ENCODE results near the gene PODXL2.

PODXL2 gene, protein sequence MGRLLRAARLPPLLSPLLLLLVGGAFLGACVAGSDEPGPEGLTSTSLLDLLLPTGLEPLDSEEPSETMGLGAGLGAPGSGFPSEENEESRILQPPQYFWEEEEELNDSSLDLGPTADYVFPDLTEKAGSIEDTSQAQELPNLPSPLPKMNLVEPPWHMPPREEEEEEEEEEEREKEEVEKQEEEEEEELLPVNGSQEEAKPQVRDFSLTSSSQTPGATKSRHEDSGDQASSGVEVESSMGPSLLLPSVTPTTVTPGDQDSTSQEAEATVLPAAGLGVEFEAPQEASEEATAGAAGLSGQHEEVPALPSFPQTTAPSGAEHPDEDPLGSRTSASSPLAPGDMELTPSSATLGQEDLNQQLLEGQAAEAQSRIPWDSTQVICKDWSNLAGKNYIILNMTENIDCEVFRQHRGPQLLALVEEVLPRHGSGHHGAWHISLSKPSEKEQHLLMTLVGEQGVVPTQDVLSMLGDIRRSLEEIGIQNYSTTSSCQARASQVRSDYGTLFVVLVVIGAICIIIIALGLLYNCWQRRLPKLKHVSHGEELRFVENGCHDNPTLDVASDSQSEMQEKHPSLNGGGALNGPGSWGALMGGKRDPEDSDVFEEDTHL

DNA sequence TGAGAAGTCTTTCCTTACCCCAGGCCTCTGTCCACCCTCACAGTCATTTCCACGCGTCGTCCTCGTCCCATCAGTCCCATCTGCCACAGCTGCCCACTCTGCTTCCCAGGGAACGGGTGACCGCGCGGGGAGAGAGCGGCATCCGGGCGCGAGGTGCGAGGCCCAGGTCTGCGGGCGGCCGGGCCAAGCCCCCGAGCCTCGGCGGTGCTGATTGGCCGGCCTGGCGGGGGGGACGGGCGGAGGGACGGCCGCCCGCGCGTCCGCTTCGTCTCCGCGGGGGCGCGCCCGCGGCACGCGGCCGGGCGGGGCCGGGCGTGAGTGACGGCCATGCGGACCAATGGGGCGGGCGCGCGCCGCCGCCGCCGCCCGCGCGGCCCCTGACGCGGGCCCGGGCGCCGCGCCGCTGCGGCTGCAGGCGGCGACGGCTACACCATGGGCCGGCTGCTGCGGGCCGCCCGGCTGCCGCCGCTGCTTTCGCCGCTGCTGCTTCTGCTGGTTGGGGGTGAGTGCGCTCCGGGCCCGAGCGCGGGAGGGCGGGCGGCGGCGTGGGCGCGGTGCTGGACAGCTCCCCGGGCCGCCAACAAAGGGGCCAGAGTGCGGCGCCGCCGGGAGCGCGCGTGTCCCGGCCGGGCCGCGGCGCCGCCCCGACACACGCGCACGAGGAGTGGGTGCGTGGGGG is at the start of gene PODXL2:
PODXL2 (plus strand) TSS at position 398 of the 679 bp plus-strand sequence; CDS start at position 433, 35 bp downstream.
- DNase-seq (ENCODE audit: low read depth): peak; percentile 14

DNA sequence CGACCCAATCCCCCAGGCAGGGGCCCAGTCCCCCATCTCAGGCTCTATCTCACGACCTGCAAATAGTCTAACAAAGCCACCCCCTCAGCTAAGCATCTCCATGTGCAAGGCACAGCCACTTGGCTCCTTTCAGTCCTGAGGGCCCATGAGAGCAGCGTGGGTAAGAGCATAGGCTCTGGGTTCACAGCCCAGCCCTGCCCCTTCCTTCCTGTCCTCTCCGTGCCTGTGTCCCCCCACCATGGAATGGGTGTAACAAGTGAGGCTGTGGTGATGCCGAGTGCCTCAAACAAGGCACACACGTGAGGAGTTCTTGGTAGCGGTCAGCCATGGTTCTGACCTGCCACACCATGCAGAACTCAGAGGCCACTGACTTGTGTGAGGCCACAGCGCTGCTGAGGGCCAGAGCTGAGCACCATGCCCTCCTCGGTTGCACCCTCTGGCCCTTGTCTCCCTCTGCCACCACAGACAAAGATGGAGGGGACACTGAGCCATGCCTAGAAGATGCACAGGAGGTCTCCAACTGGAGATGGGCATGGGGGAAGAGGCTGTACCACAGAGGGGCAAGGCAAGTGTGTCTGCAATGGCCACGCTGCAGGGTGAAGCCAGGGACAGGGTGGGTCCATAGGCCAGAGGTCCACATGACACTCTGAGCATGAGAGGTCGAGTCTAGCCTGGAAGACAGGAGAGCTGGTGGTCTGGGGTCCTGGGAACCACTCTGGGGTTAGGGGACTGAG is 48.5 kb upstream of the PODXL2 start:
- DNase-seq (ENCODE audit: low read depth): no peak

DNA sequence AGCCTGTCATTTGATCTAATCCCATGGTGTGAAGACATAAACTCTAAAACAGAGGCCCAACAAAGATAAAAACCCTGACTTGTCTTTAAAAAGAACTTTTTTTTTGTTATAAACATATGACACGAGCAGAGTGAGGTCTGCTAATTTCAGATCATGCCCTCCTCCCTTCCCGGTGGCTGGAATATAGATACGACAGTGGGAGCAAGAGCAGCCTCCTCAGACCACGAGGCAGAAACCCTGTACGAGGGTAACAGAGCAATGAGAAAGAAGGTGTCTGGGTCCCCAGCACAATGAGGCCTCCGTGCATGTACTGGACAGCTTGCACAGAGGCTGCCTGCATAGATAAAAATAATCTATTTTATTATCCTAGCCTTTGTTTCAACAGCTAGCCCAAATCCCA is 44.3 kb upstream of the PODXL2 start:
- DNase-seq (ENCODE audit: low read depth): no peak

DNA sequence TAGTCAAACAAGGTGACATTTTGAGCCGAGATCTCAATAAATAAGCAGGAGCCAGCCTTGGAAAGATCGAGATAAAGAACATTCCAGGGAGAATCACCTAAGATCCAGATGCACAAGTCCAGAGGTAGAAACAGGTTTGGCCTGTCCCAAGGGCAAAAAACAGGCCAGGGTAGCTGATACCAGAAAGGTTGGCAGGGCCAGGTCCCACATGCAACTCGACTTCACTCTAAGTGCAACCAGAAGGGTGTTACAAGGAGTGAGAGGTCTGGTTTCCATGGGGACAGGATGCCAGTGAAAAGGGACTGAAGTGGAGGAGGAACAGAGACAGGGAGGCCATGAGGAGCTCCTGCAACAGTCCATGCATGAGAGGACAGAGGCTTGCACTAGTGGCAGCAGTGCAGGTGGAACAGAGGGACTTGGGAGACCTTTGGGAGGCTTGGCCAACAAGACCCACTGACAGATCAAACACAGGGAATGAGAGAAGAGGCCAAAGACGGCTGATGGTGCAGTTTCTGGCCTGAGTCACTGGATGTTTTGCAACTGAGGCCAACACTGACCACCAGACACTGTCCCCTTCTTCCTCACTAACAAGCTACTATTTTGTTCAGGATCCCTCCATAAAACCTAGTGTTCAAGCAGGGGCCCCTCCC is 43.7 kb upstream of the PODXL2 start:
- DNase-seq (ENCODE audit: low read depth): no peak

DNA sequence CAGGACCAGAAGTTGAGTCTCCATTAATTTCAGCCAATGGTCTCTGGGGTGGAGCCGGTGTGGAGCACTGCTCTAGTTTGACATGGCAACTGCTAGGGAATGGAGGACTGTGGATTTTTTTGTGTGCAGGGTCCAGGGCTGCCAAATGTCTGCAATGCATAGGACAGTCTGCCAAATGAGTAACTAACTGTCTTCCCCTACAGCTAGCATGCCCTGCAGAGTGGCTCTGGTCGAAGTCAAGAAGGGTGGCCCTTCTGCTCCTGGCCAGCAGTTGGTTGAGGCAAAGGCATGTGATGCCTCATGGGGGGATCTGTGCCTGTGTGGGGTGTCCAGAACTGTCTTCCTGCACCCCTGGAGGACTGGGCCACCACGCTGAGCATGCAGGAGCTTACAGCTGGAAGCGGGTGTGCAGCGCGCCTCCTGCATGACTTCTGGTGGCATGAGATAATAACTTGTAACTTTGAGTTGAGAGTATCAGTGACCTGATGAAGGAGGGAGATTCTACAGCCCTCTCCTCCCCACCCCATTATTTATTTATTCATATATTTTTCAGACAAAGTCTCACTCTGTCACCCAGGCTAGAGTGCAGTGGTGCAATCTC is 43.1 kb upstream of the PODXL2 start:
- DNase-seq (ENCODE audit: low read depth): no peak

DNA sequence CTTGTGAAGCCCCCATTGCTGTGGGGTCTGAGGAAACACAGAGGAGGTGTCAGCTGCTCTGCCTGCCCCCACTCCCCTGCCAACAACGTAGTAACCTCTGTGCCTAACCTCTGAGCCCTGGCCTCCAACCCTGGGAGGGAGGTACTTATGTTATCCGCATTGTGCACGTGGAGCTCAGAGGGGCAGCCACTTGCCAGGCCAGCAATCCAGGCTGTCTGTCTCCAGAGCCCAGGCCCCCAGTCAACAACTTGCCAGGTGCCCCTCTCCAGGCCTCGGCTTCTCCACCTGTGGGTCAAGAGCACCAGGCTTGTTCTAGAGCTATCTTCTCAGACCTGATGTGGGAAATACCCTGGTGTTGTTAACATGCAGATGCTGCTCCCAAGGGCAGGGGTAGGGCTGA is 41.1 kb upstream of the PODXL2 start:
- no peak for DNase-seq (ENCODE audit: low read depth)

DNA sequence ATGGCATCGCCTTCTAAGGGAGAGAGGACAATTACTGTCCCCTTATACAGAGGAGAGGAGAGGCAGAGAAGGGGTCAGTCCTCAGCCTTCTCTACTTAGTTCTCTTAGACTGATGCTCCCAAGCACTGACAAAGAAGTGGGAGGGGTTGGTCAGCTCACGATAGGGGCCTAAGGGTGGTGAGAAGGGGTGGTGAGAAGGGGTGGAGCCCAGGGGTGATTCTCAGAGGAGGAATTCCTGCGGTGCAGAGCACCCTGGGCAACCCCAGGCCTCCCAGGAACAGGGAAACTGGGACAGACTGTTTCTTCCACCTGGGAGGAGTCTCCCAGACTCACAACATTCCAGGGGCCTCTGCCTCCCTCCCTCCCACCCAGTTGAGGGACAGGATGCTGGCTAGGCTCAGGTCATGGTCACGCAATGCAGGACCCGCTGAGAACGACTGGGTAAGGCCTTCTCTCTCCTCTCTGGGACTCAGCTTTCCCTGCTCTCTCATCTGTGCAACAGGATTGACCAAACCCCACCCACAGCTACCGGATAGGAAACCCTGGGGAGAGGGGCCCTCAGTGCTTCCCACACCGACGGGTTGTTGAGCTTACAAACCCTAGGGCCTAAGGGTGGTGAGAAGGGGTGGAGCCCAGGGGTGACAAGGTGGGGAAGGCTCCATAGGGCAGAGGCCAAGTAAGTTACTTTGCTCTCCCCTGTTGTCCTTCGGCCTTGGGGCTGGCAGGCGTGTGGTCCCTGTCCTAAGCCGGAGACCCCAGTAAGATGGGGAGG is 40.0 kb upstream of the PODXL2 start:
- DNase-seq (ENCODE audit: low read depth): no peak

DNA sequence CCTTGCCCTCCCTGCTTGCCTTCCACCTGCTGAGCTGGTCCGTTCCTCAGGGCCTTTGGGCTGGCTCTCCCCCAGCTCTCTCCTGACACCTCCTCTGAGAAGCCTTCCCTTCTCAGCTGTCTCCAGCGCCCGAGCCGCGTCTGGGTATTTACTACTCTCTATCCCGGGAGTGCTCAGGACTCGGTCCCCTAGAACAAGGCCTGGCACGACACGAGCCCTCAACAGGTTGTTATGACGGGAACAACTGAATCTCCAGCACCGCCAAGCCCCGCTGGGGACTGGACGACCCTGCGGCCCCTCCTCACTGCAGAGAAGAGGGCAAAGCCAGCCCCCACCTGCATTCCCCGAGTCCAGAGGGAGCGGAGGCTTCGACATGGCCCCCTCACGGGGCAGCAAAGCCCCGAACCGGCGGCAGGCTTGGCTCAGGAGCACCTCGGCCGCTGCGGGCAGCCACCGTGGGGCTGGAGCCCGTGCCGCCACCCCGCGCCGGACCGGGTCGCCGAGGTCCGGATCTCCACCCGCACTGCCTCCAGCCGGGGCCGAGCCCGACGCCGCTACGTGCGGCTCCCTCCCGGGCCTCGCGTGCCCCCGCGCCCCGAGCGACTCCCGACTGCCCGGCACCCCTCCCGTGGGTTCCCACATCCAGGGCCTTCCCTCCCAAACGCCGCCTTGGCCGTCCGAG is 39.2 kb upstream of the PODXL2 start:
- DNase-seq (ENCODE audit: low read depth): no peak

DNA sequence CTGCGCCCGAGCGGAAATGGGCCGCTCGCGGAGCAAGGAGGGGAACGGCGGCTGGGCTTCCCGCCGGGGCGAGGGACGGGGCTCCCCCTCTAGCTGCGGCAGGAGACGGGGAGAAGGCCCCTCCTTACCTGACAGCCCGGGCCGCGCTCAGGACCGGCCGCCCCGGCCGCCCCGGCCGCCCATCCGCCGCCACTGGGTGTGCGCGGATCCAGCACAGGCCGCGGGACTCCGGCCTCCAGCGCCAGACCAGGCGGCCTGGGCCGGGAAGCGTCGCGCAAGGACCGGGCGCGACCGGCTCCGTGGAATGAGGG is 38.7 kb upstream of the PODXL2 start:
- no peak for DNase-seq (ENCODE audit: low read depth)

DNA sequence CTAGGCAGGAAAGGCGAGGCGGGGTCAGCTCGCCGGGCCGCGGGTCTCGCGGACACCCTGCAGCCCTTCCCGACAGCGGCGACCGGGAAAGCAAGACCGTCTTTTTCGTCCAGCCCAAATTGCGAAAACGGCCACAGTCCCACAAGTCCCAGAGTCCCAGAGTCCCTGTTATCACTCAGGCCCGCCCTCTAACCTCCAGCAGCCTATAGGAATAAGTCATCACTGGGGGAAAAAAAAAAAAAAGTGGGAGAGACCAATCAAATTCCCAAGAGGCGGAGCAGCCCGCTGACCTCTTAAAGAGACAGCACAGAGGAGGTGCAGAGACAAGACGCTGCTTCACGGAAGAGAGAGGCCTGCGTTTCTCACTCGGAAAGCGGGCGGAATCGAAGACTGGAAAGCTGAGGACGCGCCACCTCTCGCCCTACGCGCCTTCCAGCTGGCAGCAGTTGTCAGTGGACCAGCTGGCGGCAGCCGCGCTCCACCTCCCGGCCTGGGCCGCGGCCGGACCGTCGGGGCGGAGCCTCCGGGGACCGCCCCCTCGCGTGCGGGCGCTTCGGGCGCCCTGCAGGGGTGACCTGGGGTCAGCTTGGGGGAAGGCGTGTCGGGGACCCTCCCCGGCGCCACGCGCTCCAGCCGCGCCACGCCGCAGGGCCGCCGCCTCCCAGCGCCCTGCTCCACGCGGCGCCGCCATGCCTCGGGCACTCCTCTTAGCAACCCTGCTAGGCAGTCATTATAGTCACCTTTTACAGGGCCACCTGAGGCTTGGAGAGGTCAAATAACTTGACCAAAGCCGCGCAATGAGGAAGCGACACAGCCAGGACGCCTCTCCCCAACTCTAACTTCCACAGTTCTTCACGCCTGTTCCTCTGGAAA is 38.2 kb upstream of the PODXL2 start, which contains the start of gene TPRA1:
TPRA1 (minus strand) TSS at position 141 of the 873 bp plus-strand sequence. CDS start 10,587 bp downstream, outside the sequence.
- peak; percentile 65 for DNase-seq (ENCODE audit: low read depth)

DNA sequence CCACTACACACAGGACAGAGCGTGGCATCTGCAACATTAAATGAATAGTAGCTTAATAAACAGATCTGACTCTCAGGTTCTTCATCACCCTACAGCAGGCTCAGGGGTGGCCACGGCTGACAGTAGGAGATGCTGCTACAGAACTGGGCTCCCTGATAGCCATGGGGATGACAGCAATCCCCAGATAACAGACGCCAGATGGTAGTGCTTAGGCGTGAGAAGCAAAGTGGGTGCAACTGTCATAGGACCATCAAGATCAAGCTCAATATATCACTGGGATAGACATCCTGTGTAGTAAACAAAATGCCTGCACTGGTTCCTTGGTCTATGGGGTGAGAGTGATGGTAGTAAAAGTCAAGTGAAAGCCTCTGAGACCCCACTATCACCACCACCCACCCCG is 35.8 kb upstream of the PODXL2 start:
- no peak for DNase-seq (ENCODE audit: low read depth)

DNA sequence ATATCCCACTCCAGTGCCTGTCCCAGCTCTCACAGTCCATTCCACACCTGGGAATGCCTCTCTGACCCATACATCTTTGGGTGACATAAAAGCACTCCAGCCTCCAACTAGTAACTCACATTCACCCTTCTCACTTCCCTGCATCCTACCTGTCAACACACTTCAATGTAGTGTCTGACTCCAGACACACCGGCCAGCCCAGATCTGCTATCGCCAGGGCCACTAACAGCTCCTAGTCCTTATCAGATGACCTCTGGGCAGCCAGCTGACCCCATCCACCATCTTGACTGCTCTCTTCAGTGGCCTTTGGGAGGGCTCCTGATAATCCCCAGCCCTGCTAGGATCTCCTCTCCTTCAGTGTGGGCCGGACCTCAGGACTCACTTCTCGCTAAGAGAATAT is 33.7 kb upstream of the PODXL2 start:
- no peak for DNase-seq (ENCODE audit: low read depth)

DNA sequence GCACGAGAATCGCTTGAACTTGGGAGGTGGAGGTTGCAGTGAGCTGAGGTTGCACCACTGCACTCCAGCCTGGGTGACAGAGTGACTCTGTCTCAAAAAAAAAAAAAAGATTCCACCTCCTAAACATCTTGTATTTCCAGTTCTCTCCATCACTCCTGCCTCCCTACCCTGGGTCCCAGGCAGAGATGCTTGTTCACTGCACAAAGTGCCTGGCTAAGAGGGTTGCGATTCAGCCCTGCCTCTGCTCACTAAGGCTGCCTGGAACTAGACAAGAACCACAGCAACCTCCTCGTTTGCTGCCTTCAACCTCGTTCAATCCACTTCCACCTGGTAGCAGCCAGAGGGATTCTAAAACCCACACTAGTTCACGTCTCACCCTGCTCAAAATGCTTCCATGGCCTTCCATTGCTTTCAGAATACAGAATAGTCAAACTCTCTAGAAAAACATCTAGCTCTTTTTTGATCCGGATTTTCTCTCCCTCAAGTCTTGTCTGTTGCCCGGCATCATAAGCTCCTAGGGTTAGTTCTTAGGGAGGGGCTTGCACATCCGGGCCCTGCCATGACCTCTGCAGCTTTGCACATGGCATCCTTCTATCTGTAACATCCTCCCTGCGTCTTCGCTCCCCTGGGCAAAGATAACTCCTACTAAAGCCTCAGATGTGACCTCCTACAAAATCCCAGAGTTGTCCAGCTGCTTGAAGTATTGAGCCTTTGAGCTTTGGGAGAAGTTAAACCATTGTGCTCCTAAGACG is 31.8 kb upstream of the PODXL2 start:
- DNase-seq (ENCODE audit: low read depth): no peak

DNA sequence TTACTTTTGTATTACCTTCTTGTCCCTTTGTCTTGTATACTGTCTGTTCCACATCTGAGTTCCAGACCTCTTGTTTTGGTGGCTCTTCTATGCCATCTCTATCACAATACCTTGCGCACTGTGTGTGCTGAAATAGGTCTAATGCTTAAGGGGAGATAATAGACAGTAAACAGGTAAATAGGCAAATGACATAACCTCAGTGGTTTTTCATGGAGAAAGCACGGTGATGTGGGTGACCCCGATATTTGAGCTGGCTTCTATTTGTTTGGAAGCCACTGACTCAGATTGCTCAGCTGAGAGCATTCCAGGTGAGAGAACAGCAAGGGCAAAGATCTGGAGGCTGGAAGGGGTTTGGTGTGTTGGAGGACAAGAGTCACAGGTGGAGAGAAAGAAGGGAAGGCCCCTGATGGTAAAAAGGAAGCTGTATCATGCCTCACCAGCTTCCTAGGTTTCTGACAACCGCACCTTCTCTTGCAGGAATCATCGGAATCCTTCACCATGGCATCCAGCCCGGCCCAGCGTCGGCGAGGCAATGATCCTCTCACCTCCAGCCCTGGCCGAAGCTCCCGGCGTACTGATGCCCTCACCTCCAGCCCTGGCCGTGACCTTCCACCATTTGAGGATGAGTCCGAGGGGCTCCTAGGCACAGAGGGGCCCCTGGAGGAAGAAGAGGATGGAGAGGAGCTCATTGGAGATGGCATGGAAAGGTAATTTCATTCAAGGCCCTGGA is 30.0 kb upstream of the PODXL2 start:
- no peak for DNase-seq (ENCODE audit: low read depth)

DNA sequence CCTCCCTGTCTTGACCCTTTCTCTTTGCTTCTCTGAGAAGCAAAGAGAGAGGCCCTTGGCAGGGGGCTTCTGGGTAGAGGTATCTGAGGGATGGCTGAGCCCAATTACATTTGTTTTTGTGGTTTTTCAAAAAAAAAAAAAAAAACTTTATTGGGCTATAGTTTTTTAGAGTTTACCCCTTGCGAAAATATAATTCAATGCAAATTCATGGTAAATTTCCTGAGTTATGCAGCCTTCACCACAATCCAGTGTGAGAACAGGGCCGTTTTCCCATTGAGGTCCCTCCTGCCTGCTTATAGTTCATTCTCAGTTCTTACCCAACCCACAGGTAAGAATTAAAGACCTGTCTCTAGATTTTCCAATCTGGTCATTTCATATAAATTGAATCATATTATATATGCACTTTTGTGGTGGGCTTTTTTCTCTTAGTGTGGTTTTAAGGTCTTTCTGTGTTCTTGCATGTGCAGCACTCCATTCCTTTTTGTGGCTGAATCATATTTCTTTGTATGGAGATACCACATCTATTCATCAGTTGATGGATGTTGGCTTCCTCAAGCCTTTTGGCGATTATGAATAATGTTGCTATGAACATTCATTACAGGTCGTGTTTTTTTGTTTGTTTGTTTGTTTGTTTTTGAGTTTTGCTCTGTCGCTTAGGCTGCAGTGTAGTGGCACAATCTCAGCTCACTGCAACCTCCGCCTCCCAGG is 28.1 kb upstream of the PODXL2 start:
- DNase-seq (ENCODE audit: low read depth): no peak

DNA sequence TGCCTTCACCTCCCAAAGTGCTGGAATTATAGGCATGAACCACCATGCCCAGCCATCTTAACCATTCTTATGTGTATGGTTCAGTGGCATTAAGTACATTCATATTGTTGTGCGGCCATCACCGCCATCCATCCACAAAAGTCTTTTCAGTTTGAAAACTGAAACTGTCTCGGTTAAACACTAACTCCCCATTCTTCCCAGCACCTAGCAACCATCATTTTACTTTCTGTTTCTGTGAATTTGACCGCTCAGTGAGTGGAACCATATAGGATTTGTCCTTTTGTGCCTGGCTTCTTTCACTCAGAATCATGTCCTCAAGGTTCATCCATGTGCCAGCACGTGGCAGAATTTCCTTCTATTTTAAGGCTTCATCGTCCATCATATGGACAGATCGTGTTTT is 24.9 kb upstream of the PODXL2 start:
- no peak for DNase-seq (ENCODE audit: low read depth)

DNA sequence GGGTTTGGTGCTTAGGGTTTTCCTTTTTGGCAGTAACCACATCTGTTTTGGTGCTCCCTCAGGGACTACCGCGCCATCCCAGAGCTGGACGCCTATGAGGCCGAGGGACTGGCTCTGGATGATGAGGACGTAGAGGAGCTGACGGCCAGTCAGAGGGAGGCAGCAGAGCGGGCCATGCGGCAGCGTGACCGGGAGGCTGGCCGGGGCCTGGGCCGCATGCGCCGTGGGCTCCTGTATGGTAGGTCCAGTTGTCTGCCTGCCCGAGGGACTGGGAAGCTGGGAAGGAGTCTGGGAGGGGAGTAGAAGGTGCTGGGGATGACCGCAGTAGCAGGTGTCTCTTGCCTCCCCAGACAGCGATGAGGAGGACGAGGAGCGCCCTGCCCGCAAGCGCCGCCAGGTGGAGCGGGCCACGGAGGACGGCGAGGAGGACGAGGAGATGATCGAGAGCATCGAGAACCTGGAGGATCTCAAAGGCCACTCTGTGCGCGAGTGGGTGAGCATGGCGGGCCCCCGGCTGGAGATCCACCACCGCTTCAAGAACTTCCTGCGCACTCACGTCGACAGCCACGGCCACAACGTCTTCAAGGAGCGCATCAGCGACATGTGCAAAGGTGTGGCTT is 24.3 kb upstream of the PODXL2 start:
- DNase-seq (ENCODE audit: low read depth): no peak
